Medulla oblongata (tissue), 1 donor: ENCODE data around the gene ZNF791.
"Not testable (repeated sequence)": the region's sequence is repeated elsewhere in the genome, so short reads cannot be mapped to it uniquely, and the experiment has no call there.

Experiments
- DNase-seq: peaks from one replicate; pipeline ENCODE4 v3.0.0-alpha.2; 2015; ENCODE audit errors: extremely low spot score

ZNF791 gene

DNA sequence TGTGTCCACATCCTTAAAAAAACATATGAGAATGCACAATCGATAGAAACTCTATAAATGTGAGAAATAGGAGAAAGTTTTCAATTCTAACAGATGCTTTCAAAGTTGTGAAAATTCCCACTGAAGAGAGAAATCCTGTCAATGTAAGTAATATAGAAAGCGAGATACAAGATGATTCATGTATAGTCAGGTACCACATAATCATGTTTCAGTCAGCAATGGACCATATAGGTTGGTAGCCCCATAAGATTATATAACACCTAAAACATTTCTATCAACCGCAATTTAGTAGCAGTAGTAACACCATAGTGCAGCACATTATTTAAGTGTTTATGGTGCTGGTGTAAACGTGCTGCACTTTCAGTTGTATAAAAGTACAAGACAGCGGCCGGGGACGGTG lies 18.5 kb downstream of the ZNF791 start:
- no peak for DNase-seq

DNA sequence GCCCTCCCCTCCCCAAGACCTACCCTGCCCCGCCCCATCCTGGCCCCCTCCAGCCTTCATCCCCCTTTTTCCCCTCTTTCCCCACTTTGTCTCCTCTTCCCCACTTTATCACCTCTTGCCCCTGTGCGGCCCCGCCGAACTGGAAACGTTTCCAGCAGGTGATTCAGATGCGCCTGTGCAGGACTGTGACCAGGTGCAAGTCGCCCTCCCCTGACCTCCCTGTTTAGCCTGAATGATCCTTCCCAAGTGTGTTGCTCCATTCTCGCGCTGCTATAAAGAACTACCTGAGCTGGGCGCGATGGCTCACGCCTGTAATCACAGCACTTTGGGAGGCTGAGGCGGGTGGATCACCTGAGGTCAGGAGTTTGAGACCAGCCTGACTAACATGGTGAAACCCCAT lies 25.9 kb downstream of the ZNF791 start:
- no peak for DNase-seq

DNA sequence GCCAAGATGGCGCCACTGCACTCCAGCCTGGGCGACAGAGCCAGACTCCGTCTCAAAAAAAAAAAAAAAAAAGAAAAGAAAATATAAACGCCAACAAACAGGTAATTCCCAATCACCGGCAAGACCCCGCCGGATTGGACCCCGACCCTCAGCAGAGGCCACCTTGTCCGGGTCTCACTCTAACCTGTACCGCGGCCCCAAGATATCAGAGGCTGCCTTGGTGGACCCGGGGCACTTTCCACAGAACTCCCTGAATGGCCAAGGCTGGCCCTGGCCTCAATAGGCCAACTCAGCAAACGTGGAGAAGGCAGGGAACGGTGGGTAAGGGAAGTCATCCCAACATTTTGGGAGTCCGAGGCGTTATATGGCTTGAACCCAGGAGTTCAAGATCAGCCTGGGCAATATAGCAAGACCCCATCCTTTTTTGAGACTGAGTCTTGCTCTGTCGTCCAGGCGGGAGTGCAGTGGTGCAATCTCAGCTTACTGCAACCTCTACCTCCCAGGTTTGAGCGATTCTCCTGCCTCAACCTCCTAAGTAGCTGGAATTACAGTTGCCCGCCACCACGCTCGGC lies 28.0 kb downstream of the ZNF791 start:
- no peak for DNase-seq

DNA sequence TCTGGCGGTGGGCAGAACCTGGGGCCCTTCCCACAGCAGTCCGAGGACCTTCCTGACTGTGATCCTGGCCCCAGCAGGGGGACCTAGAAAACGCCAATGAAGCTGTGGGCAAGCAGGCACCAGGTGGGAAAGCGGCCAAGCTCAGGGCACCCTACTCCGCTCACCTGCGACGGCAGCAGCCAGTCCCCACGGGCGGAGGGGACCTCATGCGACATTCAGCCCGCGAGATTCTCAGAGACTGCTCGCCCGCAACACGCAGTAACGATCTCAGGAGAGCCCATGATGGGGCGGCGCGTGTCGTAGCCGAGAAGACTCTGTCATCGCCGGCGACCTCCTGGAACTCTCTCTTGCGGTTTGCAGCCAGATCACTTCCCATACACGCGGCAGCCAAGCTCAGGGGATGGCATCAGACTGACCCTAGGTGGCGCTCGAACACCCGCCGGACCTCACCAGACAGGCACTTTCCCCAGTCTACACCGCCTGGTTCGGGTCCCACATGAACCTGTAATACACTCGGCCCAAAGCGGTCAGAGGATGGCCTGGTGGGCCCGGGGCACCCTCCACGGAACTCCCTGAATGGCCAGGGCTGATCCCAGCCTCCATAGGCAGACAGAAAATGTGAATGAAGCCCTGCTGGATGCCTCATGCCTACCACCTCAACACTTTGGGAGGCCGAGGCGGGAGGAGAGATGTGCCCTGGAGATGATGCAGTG lies 29.3 kb downstream of the ZNF791 start:
- peak; percentile 82 for DNase-seq

DNA sequence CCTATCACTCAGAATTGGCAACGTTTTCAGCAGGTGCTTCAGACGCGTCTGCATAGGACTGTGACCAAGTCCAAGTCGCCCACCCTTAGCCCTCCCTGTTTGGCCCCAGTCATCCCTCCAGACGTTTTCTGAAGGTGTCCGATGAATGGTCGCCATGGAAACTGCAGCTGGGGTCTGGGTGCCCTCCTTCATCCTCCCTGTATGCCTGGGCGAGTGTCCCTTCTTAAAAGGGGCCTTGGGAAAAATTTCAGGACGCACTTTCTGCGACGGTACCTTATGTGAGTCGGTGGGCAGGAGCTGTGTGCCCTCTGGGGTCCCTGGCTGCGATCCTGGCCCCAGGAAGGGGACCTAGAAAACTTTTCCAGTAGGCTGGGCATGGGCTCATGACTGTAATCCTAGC lies 30.7 kb downstream of the ZNF791 start:
- DNase-seq, result no peak

DNA sequence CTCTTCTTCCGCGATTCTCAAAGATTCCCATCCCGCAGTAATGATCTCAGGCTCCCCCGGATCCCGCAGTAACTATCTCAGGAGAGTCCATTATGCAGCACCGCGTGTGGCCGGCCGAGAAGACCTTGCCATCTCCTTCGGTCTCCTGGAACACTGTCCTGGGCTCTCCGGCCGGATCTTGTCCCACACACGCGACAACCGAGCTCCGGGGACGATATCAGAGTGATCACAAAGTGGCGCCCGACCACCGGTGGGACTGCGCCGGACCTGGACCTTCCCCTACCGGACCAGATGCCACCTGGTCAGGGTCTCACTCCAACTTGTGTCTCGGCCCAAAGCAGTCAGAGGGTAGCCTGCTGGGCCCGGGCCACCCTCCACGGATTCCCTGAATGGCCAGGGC lies 31.8 kb downstream of the ZNF791 start:
- no peak for DNase-seq

DNA sequence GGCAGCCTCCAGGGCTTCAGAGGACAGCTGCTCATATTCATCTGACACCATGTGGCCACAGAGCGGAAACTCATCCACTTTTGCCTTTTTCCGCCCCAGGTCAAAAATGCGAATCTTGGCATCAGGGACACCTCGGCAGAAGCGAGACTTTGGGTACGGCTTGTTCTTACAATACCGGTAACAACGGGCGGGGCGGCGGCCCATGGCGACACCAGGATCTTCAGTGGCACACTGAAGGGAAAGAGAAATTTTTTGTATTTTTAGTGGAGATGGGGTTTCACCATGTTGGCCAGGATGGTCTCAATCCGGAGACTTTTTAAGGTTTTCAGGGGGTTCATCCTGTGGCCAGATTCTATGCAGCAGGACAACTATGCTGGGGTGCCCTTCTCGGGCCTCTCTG lies 33.0 kb downstream of the ZNF791 start:
- DNase-seq, result not testable (repeated sequence)

DNA sequence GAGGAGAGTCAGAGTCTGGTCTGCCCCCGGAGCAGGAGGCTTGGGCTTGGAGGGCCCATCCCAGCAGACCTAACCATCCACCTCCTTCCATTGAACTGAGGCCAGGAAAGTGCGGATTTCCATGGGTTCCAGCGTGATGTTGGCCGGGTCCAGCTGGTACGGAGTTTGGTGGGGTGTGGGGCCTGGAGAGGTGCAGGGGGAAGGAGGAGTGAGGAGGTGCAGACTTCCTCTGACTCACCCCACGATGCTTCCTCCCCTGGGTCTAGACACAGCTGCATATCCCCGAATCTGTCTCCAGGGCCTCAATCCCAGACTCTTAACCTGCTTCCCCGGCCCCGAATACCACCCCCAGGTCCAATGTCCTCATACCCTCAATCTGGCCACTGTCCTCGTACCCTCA lies 35.8 kb downstream of the ZNF791 start:
- DNase-seq, result no peak

DNA sequence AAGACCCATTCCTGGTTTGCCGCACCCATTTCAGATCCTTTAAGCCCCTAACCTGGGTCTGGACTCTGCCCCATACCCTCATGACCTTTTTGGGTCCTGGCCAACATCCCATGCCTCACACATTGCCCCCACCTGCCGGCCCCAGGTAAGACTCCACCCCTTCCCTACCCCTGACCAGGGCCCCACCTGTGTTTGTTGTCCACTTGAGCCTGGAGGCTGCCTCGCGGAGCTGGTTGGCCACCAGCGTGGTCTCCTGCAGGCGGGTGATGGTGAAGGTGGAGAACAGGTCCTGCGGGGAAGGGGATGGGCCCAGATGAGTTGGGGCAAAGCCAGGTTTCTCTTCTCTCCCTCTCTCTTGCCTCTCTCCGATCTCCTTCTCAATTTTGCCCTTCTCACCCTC lies 36.3 kb downstream of the ZNF791 start:
- no peak for DNase-seq

DNA sequence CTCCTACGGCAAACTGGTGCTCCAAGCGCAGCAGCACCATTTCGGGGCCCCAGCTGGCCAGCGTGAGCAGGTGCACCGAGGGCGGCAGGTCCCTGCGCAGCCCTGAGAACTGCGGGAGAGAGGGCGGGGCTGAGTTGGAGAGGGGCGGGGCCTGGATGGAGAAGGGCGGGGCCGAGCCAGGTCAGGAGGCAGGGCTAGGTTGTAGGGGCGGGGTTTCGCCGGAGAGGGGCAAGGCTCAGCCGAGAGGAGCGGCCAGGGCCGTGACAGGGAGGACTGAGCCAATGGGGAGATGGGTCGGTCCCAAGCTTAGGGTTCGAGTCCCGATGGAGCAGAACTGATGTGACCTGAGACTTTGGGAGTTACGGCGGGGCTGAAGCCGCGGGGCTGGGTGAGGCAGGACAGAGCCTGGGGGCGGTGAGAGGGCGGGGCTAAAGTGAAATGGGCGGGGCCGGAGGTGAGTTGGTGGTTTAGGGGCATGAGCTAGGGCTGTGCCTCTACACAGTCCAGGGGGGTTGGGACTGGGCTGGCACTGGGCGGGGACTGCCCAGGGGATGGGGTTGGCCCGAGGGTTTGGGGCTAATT lies 36.9 kb downstream of the ZNF791 start:
- no peak for DNase-seq

DNA sequence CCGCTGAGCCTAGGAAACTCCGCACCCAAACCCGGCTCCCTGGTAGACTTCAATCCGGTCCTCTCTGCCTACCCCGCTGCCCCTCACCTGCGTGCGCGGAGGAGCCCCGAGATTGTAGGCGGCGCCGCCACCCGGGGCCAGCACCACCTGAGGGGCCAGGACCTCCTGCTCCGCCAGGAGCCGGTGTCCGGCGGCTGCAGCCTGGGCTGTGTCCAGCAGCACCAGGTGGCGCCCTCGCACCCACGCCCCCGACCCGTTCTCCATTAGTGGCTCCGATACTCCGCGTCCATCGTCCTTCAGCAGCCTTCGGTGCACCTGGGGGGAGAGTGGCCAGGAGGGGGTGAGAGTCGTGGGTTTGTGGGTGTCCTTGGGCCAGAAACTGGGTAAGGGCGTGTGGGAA lies 37.4 kb downstream of the ZNF791 start:
- DNase-seq, result no peak

DNA sequence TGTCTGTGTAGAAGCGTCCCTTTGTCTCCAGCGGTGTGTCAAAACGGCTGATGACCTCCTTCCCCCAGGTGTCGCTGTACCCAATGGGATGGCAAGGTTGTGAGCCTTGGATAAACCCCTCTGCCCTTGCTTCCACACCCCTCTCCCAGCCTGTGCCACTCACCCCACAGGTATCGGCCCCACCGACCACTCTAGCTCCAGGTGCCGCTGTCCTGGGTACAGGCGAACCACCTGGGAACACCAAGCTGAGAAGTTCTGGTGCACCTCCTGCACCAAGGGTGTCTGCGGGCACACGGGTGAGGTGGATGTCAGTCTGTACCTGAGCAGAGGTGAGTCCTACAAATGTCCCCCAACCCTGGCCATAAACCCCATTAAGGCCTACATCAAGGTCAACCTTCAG lies 39.2 kb downstream of the ZNF791 start:
- DNase-seq, result no peak

DNA sequence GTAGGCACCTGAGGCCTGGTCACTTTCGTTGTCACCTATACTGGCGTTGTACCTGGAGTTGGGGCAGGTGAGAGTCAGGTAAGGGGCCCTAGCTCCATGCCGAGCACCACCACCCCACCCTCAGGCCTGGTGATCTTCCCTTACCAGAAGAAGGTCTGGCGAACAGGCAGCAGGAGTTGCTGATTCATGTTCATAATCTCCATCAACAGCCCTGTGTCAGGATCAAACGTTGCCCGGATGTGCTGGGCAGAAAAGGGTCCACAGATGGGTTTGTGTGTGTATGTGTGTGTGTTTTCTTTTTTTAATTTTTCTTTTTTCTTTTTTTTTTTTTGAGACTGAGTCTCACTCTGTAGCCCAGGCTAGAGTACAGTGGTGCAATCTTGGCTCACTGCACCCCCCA lies 41.5 kb downstream of the ZNF791 start:
- no peak for DNase-seq

DNA sequence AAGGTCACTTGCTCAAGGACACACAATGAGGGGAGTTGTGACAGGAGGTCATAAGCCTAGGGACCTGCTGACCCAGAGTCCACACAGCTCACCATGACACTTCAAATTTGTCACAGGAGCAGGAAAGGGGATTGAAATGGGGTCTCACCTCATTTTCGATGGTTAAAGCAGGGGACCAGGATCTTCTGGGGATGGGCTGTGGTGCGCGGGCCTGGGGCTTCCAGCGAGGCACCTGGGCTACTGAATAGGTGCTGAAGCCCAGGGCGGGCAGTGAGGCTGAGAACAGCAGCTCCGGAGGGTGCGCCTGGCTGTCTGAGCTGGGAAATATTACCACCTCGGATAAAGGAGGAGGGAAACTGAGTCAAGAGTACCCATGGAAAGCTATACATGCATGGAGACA lies 44.8 kb downstream of the ZNF791 start:
- no peak for DNase-seq

DNA sequence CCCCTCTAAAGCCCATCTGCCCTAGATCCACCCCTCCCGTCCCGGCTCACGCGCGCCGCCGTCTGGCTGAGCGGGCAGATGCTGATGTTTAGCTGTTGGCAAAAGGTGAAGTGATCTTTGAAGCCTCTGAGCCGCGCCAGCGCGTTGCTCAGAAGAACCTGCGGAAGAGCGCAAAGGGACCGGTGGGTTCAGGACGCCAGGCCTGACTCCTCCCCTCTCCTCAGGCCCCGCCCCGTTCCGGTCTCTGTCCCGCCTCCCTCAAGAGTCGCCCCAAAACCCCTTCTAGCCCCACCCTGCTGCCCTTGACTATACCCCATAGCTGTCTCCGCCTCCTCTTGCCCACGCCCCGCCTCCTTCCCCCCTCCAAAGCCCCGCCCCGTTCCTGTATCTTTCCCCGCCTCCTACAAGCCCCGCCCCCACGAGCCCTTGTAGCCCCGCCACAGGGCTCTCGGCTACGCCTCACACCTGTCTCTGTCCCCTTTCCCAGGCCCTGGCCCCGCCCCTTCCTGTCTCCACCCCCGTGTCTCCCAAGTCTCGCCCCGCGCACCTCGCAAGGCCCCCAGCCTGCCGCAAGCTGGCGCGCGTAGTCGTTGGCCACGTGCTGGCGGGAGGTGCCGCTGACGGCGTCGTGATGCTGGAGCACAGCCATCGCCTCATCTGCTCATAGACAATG lies 46.3 kb downstream of the ZNF791 start:
- DNase-seq, result no peak

DNA sequence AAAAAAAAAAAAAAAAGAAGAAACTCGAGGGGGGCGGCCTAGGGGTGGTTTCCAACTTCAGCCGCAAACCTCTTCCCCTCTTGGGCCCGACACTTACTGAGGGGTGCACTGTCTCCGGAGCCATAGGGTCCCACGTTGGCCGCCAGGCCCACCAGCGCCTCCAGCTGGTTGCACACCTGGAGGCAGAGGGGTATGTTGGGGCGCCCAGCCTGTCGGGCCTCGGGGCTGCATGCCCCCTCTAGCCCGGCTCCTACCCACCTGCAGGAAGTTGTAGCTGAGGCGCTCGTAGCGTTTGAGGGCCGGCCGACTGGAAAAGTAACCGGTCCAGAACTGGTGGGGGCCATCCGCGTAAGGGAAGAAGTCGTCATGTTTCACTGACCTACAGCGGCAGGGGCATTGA lies 47.2 kb downstream of the ZNF791 start:
- DNase-seq, result no peak

DNA sequence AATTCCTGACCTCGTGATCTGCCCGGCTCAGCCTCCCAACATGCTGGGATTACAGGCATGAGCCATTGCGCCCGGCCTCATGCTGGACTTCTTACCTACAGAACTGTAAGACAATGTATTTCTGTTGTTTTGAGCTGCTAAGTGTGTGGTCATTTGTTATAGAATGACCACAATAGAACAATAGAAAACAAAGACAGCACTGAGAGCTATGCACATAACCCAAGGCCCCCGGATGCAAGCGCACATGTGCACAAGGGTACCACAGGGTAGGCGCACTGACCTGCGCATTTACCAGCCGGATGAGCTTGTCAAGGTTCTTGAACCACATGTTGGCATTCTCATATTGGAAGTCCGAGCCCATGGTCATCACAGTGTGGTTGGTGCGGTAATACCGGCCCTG lies 50.3 kb downstream of the ZNF791 start:
- DNase-seq, result peak; percentile 45

DNA sequence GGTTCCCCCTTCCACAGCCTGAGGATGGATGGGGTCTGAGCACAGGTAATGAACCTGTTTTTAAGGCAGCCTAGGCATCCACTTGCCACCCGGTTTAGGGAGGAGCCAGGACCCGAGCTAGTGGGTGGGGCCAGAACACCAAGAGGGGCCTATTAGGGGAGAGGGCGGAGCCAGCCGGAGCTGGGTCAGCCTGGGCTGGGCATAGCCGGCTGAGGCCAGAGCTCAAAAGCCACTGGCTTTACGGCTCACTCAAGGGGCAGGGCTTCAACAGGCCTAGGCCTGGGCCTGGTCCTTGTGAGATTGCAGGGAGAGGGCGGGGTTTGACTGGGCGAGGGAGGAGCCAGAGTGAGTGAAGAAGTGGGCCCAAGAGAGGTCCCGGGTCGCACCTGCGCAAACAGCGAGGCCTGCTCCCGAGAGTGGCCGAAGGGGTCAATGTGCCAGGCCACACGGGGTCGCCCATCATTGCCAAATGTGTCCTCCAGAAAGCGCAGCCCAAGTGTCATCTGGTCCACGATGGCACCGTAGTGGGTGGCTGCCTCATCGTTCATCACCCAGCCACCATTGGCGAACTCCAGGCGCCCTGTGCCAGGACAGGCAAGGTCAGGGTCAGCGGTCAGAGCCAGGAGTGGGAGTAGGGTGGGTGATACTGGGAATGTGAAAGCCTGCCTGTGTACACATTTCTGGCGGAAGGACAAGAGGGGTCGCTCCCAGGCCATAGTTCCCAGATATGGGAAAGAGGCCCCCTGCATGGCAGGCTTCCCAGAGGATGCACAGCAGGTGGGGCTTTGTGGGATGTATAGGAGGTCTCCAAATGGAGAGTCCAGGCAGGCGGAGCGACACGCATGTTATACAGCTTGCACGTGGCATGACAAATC lies 53.9 kb downstream of the ZNF791 start:
- DNase-seq, result no peak

DNA sequence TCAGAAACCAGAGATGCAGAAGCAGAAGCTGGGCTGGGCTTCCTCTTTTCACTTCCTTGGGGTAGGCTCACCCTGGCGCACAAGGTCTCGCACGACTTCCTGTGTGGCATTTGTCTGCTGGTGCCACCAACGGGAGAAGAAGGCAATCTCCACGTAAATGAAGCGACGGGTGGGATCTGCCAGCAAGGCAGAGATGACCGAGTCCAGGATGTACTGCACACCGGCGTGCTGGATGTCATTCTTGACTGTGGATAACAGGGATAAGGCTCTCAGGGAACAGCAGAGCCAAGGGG lies 54.5 kb downstream of the ZNF791 start:
- peak; percentile 61 for DNase-seq

DNA sequence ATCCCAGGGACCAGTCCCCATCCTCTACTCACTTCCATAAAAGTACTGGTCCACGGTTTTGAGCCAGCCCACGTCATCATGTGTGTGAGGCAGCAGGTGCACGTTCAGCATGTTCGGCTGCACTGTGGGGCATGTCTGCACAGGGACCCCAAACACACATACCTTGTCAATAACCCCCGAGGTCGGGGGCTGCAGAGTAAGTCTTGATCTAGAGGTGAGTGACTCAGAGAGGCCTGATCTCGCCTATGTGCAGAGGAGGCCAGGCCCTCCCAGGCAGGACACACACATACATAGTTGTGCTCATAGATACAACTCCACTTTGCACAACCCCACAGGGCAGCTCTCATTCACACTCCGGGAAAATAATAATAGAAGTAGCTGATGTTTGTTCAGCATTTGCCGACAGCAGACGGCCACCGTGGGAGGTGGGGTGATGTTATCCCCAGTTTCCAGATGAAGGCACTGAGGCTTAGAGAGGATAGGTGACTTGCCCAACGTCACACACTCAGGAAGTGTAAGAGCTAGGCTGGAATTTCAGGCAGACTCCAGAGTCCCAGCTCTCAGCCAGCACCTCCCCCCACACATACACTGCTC lies 55.0 kb downstream of the ZNF791 start:
- DNase-seq, result no peak

DNA sequence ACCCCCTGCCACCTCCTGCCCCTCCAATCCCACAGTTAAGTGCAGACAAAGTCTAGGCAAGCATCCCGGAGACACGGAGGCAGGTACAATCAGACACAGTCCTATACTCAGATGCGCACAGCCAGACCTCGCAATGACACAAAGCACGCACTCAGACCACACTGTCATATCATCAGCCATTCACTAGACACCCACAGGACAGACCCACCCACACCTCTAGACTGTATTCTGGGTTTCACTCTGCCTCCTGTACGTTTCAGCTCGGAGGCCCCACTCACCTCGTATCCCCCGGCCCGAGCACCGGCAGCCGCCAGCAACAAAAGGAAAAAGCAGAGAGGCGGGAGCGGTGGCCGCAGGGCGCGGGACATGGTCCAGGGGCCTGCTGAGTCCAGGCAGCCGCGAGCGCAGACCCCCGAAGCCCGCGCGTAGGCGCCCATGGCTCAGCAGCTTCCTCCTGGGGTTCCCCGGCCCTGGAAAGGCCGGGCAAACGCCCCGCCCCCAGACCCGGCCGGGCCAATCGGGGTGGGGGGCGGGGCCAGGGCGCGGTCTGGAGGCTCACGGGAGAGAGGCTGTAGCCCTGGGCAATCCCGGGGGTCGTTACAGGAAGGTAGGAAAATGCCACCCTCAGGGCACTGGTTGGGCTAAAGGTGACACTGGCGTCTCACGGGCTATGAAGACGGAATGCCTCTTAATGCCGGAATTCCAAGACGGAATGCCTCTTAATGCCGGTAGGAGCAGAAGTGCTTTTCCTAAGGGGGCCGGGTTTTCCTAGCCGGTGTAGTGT lies 55.7 kb downstream of the ZNF791 start, which contains the start of the genes MAN2B1 and WDR83:
Gene MAN2B1 (minus strand): TSS at position 478 of the 784 bp plus-strand sequence. CDS start 41 bp downstream, at position 437.
Gene WDR83 (plus strand): TSS at position 543 of the 784 bp plus-strand sequence. CDS start 2,984 bp downstream, outside the sequence.
- peak; percentile 87 for DNase-seq
